Measurements from ENCODE around the gene CYP24A1. TPM values are rescaled to one million over a fixed set of nuclear protein-coding genes. Genes with fewer than 3 reads are reported as not detected.

CYP24A1 gene
- total RNA-seq, 2 donors from 2014 or later: 0.07 to 0.08 TPM

DNA sequence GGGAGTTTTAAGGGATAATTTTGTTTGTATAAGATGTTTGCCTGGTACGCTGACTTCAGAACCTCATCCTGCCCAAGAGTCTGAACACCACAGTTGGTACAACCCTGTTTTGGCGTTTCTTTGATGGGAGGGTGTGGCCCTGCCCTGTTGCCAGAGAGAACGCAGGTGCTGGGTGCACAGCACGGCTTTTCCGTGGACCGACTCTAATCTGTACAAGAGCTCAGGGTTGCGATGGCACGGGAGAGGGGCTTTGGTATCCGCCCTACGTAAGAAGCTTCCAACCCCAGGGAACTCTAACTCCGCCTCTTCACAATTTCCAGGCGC lies 1.3 kb downstream of the CYP24A1 start:
- DNase-seq: no peak
- TF ChIP-seq, protein P1, sequence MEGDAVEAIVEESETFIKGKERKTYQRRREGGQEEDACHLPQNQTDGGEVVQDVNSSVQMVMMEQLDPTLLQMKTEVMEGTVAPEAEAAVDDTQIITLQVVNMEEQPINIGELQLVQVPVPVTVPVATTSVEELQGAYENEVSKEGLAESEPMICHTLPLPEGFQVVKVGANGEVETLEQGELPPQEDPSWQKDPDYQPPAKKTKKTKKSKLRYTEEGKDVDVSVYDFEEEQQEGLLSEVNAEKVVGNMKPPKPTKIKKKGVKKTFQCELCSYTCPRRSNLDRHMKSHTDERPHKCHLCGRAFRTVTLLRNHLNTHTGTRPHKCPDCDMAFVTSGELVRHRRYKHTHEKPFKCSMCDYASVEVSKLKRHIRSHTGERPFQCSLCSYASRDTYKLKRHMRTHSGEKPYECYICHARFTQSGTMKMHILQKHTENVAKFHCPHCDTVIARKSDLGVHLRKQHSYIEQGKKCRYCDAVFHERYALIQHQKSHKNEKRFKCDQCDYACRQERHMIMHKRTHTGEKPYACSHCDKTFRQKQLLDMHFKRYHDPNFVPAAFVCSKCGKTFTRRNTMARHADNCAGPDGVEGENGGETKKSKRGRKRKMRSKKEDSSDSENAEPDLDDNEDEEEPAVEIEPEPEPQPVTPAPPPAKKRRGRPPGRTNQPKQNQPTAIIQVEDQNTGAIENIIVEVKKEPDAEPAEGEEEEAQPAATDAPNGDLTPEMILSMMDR (IDR thresholded peaks at IDR 0.05): no peak
- Histone ChIP-seq H3K9me3 (no peaks in the 10 kb centered on the region), H3K4me3 (no peak overlapping the region), H3K4me1 (peaks cover 9% of the 10 kb centered on the region), H3K9ac (ENCODE audit: low read depth in 2 of 2, low read length in 2 of 2) (no peak overlapping the region), H3K27me3 (peaks cover 47% of the 10 kb centered on the region), H3K27ac (no peak overlapping the region), H3K36me3 (no peaks in the 10 kb centered on the region)
- intact Hi-C loops (cut with DNase I): no loop called here

- Histone ChIP-seq H3K9me3 (no peaks in the 10 kb centered on the region), H3K4me3 (no peak overlapping the region), H3K36me3 (no peaks in the 10 kb centered on the region), H3K27ac (no peak overlapping the region), H3K4me1 (peaks cover 9% of the 10 kb centered on the region), H3K27me3 (peaks cover 47% of the 10 kb centered on the region), H3K9ac (ENCODE audit: low read depth in 2 of 2, low read length in 2 of 2) (no peak overlapping the region)
- DNase-seq: no peak
- TF ChIP-seq, protein P1 (IDR thresholded peaks at IDR 0.05): no peak
- intact Hi-C loops (cut with DNase I): no loop called here
These were observed 2.8 kb downstream of the CYP24A1 start for GRCh38 chr20:54170963-54171362.

DNA sequence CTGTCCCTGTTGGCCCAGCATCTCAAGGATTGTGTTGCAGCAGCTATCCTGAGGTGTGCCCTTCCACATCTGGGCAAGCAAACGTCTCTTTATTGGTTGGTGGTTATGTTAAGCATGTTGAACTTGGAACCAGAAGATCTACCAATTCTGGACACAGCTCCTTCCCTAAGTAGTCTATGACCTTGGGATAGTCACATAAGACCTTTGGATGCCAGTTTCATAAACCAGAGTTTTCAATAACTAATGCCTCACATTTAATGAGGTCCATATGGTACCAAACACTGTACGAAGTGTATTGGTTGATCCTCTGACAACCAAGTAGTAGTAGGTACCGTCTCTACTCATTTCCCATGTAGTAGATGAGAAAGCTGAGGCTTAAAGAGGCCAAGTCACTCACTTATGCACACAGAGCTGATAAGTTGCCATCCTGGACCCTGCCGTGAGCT lies 3.7 kb downstream of the CYP24A1 start:
- Histone ChIP-seq H3K4me3 (no peak overlapping the region), H3K9ac (ENCODE audit: low read depth in 2 of 2, low read length in 2 of 2) (no peak overlapping the region), H3K36me3 (no peaks in the 10 kb centered on the region), H3K27me3 (peaks cover 41% of the 10 kb centered on the region), H3K9me3 (no peaks in the 10 kb centered on the region), H3K4me1 (peaks cover 9% of the 10 kb centered on the region), H3K27ac (no peak overlapping the region)
- no peak for DNase-seq
- TF ChIP-seq, protein P1 (IDR thresholded peaks at IDR 0.05): no peak
- intact Hi-C loops (cut with DNase I): no loop called here

GRCh38 chr20:54168961-54169862 lies 4.6 kb downstream of the CYP24A1 start:
- Histone ChIP-seq H3K4me3 (no peak overlapping the region), H3K27me3 (peaks cover 33% of the 10 kb centered on the region), H3K9ac (ENCODE audit: low read depth in 2 of 2, low read length in 2 of 2) (no peak overlapping the region), H3K27ac (no peak overlapping the region), H3K4me1 (peaks cover 9% of the 10 kb centered on the region), H3K9me3 (no peaks in the 10 kb centered on the region), H3K36me3 (no peaks in the 10 kb centered on the region)
- intact Hi-C loops (cut with DNase I): no loop called here
- no peak for DNase-seq
- TF ChIP-seq, protein P1 (IDR thresholded peaks at IDR 0.05): no peak

- intact Hi-C loops (cut with DNase I): no loop called here
- Histone ChIP-seq H3K27me3 (peaks cover 23% of the 10 kb centered on the region), H3K27ac (no peak overlapping the region), H3K4me3 (no peak overlapping the region), H3K9ac (ENCODE audit: low read depth in 2 of 2, low read length in 2 of 2) (no peak overlapping the region), H3K9me3 (no peaks in the 10 kb centered on the region), H3K4me1 (peaks cover 4% of the 10 kb centered on the region), H3K36me3 (no peaks in the 10 kb centered on the region)
- no peak for DNase-seq
- TF ChIP-seq, protein P1 (IDR thresholded peaks at IDR 0.05): no peak
These were observed 5.6 kb downstream of the CYP24A1 start for GRCh38 chr20:54167909-54168872.
